Smooth muscle cell (in vitro differentiated cells): Measurements from ENCODE around the gene TEKT1. TPM values are rescaled to one million over a fixed set of nuclear protein-coding genes. Genes with fewer than 3 reads are reported as not detected.

Experiments used
- DNase-seq: peaks from one replicate; lab custom pipeline; 2025; ENCODE audit not compliant: unreplicated experiment; lab: John Stamatoyannopoulos, UW
- H2AFZ ChIP-seq: fragments of 200-600 bp; sonication (generic); 2 replicates; pipeline ENCODE4 v1.6.0; 2016; ENCODE audit warnings: antibody characterized with exemption, low read depth, mild to moderate bottlenecking
- H3F3A ChIP-seq: fragments of 200-600 bp; sonication (generic); 2 replicates; pipeline ENCODE4 v1.6.0; 2017; ENCODE audit warnings: antibody characterized with exemption, low read depth
- H3K27ac ChIP-seq: fragments of 200-600 bp; sonication (generic); 2 replicates; pipeline ENCODE4 v1.5.1; 2016; ENCODE audit warnings: low read depth, mild to moderate bottlenecking
- H3K27me3 ChIP-seq: fragments of 200-600 bp; sonication (generic); 2 replicates; pipeline ENCODE4 v1.6.1; 2016; ENCODE audit warnings: low read depth, mild to moderate bottlenecking
- H3K36me3 ChIP-seq: fragments of 200-600 bp; sonication (generic); 2 replicates; pipeline ENCODE4 v1.5.1; 2016; ENCODE audit warnings: low read depth
- H3K4me1 ChIP-seq: fragments of 200-600 bp; sonication (generic); 2 replicates; pipeline ENCODE4 v1.5.1; 2016; ENCODE audit warnings: low read depth
- H3K4me2 ChIP-seq: fragments of 200-600 bp; sonication (generic); 2 replicates; pipeline ENCODE4 v1.6.0; 2016; ENCODE audit warnings: mild to moderate bottlenecking
- H3K4me3 ChIP-seq: fragments of 200-600 bp; sonication (generic); 2 replicates; pipeline ENCODE4 v1.5.1; 2016; ENCODE audit warnings: mild to moderate bottlenecking
- H3K79me2 ChIP-seq: fragments of 200-600 bp; sonication (generic); 2 replicates; pipeline ENCODE4 v1.6.0; 2016; ENCODE audit warnings: low read depth, mild to moderate bottlenecking
- H3K9ac ChIP-seq: fragments of 200-600 bp; sonication (generic); 2 replicates; pipeline ENCODE4 v1.6.0; 2016; ENCODE audit warnings: low read depth
- H3K9me3 ChIP-seq: fragments of 200-600 bp; sonication (generic); replicated peaks from 2 replicates; pipeline ENCODE4 v1.5.1; 2016; ENCODE audit warnings: low read depth
- H4K20me1 ChIP-seq: fragments of 200-600 bp; sonication (generic); 2 replicates; pipeline ENCODE4 v1.6.0; 2016; ENCODE audit warnings: low read depth
- WGBS: methylation state at CpG from one replicate; pipeline ENCODE4 v1.1.7; 2016; ENCODE audit warnings: low lambda C conversion rate; 5-methylcytosine and 5-hydroxymethylcytosine counted together
- polyA plus RNA-seq: library from polyadenylated mRNA; unstranded; fragments of >200 nt; fragmentation: Nextera tagmentation; extraction: Ambion mirVana; gene quantifications from 2 replicates; pipeline ENCODE4 v1.2.1, GENCODE V29; 2016
- total RNA-seq: library from RNA; depleted of rRNA; stranded (reverse); fragments of >200 nt; gene quantifications from 2 replicates; pipeline ENCODE4 v1.2.3, GENCODE V29; 2014
- TF ChIP-seq, protein P1 (sequence below): fragments of 200-600 bp; sonication (generic); IDR thresholded peaks from 2 replicates; pipeline ENCODE4 v1.5.1; 2017; ENCODE audit warnings: borderline replicate concordance, mild to moderate bottlenecking, antibody characterized with exemption; ENCODE audit not compliant: insufficient read depth, poor library complexity, severe bottlenecking

The TEKT1 gene
- total and polyA plus RNA-seq, 2 experiments from 2014 or later, result not detected

DNA sequence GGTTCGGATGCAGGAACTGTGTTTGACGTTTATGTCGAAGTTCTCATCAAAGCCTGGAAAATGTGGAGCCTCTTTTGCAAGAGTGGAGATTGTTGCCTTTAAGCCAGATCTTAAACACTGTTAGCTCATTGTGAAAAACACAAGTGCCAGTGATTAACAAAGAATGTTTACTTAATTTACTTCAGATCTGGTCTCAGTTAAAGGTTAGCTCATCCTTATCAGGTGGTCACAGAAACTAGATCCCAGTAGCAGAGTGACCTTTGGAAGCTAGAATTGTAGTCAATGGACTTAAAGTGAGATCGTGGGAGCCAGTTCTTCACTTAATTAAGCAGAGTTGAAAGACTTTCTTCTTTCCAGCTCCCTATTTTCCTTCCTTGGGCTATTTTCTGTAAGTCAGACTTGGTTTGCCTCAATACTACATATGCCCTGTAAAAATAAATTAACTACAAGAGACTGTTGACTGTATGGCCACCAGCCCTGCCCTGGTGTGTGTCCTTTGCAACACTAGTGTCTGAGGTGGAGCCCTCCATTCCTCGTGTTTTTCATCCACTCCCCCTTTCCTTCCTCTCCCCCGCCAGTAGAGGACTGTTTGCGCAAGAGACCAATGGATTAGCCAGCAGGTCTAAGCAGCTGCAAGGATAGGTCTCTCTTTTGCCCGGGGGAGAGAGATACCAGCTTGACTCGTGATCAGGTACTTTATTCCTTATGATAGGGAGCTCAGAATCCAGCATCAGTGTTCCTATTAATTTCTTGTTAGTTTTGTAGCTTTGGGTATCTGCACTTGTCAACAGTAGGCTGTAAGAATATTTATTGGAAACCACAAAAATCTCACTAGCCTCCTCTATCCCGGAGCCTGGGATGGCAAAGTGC is 35.3 kb downstream of the TEKT1 start:
- Histone ChIP-seq H3K36me3 (no peaks in the 10 kb centered on the region), H3K9me3 (no peaks in the 10 kb centered on the region), H3K79me2 (no peaks in the 10 kb centered on the region), H3K4me1 (no peaks in the 10 kb centered on the region), H4K20me1 (no peaks in the 10 kb centered on the region), H3K4me3 (no peak overlapping the region), H3K4me2 (no peak overlapping the region), H3F3A (no peaks in the 10 kb centered on the region), H3K27ac (no peak overlapping the region), H3K9ac (no peak overlapping the region), H3K27me3 (peaks cover 22% of the 10 kb centered on the region), H2AFZ (no peak overlapping the region)
- DNase-seq, result no peak
- 61% methylated on average over 10 of the region's 10 CpGs for WGBS
- TF ChIP-seq, protein P1, sequence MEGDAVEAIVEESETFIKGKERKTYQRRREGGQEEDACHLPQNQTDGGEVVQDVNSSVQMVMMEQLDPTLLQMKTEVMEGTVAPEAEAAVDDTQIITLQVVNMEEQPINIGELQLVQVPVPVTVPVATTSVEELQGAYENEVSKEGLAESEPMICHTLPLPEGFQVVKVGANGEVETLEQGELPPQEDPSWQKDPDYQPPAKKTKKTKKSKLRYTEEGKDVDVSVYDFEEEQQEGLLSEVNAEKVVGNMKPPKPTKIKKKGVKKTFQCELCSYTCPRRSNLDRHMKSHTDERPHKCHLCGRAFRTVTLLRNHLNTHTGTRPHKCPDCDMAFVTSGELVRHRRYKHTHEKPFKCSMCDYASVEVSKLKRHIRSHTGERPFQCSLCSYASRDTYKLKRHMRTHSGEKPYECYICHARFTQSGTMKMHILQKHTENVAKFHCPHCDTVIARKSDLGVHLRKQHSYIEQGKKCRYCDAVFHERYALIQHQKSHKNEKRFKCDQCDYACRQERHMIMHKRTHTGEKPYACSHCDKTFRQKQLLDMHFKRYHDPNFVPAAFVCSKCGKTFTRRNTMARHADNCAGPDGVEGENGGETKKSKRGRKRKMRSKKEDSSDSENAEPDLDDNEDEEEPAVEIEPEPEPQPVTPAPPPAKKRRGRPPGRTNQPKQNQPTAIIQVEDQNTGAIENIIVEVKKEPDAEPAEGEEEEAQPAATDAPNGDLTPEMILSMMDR, result no peak

- Histone ChIP-seq H2AFZ (no peak overlapping the region), H3K9ac (no peak overlapping the region), H3K27ac (no peak overlapping the region), H3K4me1 (no peaks in the 10 kb centered on the region), H3K36me3 (no peaks in the 10 kb centered on the region), H3K4me2 (no peak overlapping the region), H4K20me1 (no peaks in the 10 kb centered on the region), H3K79me2 (no peaks in the 10 kb centered on the region), H3K4me3 (no peak overlapping the region), H3K27me3 (peaks cover 42% of the 10 kb centered on the region), H3F3A (no peaks in the 10 kb centered on the region), H3K9me3 (no peaks in the 10 kb centered on the region)
- 79% methylated on average over 5 of the region's 5 CpGs for WGBS
- no peak for DNase-seq
- TF ChIP-seq, protein P1, result no peak
Measured at GRCh38 chr17:6793748-6794493, 37.6 kb downstream of the TEKT1 start.

- no peaks in the 10 kb centered on the region for H3K36me3 ChIP-seq
- no peak overlapping the region for H3K4me2 ChIP-seq
- H2AFZ ChIP-seq, result no peak overlapping the region
- H3K9ac ChIP-seq, result no peak overlapping the region
- H3F3A ChIP-seq, result no peaks in the 10 kb centered on the region
- no peaks in the 10 kb centered on the region for H3K9me3 ChIP-seq
- 78% methylated on average over 4 of the region's 4 CpGs for WGBS
- TF ChIP-seq, protein P1, result no peak
- H3K79me2 ChIP-seq, result no peaks in the 10 kb centered on the region
- H3K27ac ChIP-seq, result no peak overlapping the region
- H4K20me1 ChIP-seq, result no peaks in the 10 kb centered on the region
- H3K4me3 ChIP-seq, result no peak overlapping the region
- no peaks in the 10 kb centered on the region for H3K4me1 ChIP-seq
- peaks cover 52% of the 10 kb centered on the region for H3K27me3 ChIP-seq
- DNase-seq, result no peak
Measured at GRCh38 chr17:6789146-6789545, 42.4 kb downstream of the TEKT1 start.
